AG04449 (cell line): ENCODE data around the gene RGP1.

Experiments
- CTCF ChIA-PET: fragments of 350-600 bp; formaldehyde crosslinking; extraction: SDS; loops from one replicate; lab custom pipeline; 2021; ENCODE audit warnings: antibody characterized with exemption; lab: Yijun Ruan, JAX
- POLR2A ChIA-PET: fragments of 400-600, 350-600 bp; formaldehyde crosslinking; extraction: SDS; loops from one replicate; lab custom pipeline; 2020; ENCODE audit warnings: antibody characterized with exemption, inconsistent platforms; lab: Yijun Ruan, JAX
- DNase-seq: peaks from one replicate; pipeline ENCODE4 v3.0.0-alpha.2; 2010; ENCODE audit warnings: low read depth, low spot score
- H3K4me3 ChIP-seq: 2 replicates; pipeline ENCODE4 v1.5.1; 2011; ENCODE audit warnings: low read depth, mild to moderate bottlenecking, control low read depth, low read length
- TF ChIP-seq, protein P1 (sequence below): IDR thresholded peaks from one replicate; pipeline ENCODE4 v1.5.1; 2011; ENCODE audit warnings: mild to moderate bottlenecking, moderate library complexity, low read length, control low read depth, inconsistent platforms; ENCODE audit not compliant: insufficient read depth; ENCODE audit errors: missing control alignments

The RGP1 gene, protein sequence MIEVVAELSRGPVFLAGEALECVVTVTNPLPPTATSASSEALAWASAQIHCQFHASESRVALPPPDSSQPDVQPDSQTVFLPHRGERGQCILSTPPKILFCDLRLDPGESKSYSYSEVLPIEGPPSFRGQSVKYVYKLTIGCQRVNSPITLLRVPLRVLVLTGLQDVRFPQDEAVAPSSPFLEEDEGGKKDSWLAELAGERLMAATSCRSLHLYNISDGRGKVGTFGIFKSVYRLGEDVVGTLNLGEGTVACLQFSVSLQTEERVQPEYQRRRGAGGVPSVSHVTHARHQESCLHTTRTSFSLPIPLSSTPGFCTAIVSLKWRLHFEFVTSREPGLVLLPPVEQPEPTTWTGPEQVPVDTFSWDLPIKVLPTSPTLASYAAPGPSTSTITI

DNA sequence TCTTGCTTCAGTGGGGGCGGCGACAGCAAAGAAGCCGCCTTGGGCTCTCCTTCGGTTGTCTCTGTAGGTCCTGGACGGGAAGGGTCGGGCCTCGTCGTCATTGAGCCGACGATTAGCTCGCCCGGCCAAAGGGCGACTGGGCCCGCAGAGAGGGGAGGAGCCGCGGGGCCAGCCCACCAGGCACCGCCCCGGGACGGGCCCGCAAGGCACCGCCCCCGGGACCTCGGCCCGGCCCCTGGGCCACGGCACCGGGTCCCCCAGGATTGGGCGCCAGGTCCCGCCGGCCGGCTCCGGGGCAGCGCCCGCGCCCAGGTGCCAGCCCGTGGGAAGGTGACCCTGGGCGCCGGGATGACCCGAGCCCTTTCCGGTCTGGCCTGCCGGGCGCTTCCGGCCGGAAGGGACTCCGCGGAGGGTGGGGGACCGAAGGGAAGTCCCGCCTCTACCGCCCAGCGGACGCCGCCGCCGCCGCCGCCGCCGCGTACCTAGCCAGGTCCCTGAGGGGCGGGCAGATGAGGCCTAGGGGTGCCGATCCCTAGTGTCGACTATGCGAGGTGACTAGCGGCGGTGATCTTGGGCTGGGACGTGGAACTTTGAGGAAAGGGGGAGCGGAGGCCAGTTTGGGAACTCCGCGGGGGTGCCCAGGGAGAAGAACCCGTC is at the start of gene RGP1, which contains the start of gene GBA2:
Gene RGP1, plus strand, starts transcription at position 430 of the 657 bp plus-strand sequence. CDS start 469 bp downstream, outside the sequence.
Gene GBA2, minus strand, starts transcription at position 371 of the 657 bp plus-strand sequence. CDS start 524 bp downstream, outside the sequence.
- peak within 1 kb of the TSS; percentile 89 for H3K4me3 ChIP-seq
- CTCF ChIA-PET: interaction anchor here (0.8 to 8.0 kb wide), 13 partner anchors 7 to 633 kb away, joined by 3 to 130 read pairs (median 4); partner anchors contain the start of gene ATOSB
- POLR2A ChIA-PET: interaction anchor here (0.7 to 5.6 kb wide), 6 partner anchors 13 to 441 kb away, joined by 3 to 54 read pairs (median 4); partner anchors contain the start of genes CLTA, CREB3 and TLN1
- no peak for DNase-seq
- TF ChIP-seq, protein P1, sequence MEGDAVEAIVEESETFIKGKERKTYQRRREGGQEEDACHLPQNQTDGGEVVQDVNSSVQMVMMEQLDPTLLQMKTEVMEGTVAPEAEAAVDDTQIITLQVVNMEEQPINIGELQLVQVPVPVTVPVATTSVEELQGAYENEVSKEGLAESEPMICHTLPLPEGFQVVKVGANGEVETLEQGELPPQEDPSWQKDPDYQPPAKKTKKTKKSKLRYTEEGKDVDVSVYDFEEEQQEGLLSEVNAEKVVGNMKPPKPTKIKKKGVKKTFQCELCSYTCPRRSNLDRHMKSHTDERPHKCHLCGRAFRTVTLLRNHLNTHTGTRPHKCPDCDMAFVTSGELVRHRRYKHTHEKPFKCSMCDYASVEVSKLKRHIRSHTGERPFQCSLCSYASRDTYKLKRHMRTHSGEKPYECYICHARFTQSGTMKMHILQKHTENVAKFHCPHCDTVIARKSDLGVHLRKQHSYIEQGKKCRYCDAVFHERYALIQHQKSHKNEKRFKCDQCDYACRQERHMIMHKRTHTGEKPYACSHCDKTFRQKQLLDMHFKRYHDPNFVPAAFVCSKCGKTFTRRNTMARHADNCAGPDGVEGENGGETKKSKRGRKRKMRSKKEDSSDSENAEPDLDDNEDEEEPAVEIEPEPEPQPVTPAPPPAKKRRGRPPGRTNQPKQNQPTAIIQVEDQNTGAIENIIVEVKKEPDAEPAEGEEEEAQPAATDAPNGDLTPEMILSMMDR: no peak

DNA sequence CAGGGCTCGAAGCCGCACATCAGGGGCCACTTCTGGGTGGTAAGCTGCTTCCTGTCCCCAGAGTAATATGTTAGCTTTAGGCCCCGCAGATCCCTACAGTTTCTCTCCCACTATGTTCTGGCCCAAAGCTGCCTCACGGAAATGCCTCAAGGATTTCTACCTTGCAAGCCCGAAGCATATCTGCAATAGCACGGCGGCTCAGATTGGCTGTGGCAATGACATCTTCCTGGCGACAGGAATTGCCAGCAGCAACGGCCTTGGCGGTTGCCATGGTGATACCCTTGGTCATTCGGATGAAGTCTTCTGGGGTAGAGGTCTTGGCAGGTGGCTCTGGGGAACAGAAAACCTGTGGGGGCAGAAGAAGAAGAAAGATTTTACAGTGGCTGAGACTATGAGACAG is 49.1 kb upstream of the RGP1 start:
- TF ChIP-seq, protein P1: no peak
- CTCF ChIA-PET: interaction anchor here (1.8 to 34.3 kb wide), 3 partner anchors 8 to 39 kb away, joined by 9 to 816 read pairs (median 9); partner anchors contain the start of genes CREB3 and TLN1
- H3K4me3 ChIP-seq: no peak overlapping the region
- no peak for DNase-seq
- POLR2A ChIA-PET: interaction anchor here (1.2 to 1.4 kb wide), 3 partner anchors 9 to 28 kb away, joined by 5 to 8 read pairs (median 6); no protein-coding TSS in a partner anchor

DNA sequence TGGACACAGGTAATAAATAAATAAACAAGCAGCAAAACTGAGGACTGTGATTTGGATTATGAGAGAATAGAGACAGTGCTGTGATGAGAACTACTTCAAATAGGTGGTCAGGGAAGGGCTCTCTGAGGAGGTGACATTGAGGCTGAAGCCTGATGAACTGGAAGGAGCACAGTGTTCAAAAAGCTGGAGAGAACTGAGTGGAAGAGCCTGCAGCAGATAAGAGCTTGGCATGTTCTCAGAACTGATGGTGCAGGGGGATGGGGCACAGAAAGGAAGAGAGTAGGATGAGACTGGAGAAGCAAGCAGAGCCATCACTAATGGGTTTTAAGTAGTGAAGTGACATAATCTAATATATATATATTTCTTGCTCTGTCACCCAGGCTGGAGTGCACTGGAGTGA is 48.1 kb upstream of the RGP1 start:
- POLR2A ChIA-PET: interaction anchor here (1.1 to 1.4 kb wide), 4 partner anchors 10 to 27 kb away, joined by 3 to 8 read pairs (median 6); no protein-coding TSS in a partner anchor
- TF ChIP-seq, protein P1: no peak
- CTCF ChIA-PET: interaction anchor here (1.8 to 34.3 kb wide), 3 partner anchors 9 to 40 kb away, joined by 9 to 816 read pairs (median 9); partner anchors contain the start of genes CREB3 and TLN1
- no peak for DNase-seq
- no peak overlapping the region for H3K4me3 ChIP-seq

DNA sequence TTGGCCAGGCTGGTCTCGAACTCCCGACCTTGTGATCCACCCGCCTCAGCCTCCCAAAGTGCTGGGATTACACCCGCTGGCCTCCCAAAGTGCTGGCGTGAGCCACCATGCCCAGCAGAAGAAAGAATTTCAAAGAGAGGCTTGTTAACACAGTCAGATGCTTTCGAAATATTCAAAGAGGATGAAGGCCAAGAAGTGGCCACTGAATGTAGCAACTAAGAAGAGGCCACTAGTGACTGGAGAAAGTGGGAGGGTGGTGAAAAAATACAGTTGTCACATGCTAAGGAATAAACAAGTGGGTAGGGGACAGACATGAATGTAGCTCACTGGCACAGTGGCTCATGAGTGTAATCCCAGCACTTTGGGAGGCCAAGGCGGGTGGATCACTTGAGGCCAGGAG is 46.4 kb upstream of the RGP1 start:
- no peak for DNase-seq
- ChIA-PET POLR2A (interaction anchor here (0.8 to 2.2 kb wide), 4 partner anchors 12 to 45 kb away, joined by 3 to 10 read pairs (median 4); partner anchors contain the start of genes CCDC107, RMRP and TPM2), CTCF (interaction anchor here (1.1 to 34.3 kb wide), 3 partner anchors 0 to 56 kb away, joined by 3 to 816 read pairs (median 816); partner anchors contain the start of genes CREB3, TLN1 and TPM2)
- TF ChIP-seq, protein P1: no peak
- no peak overlapping the region for H3K4me3 ChIP-seq

DNA sequence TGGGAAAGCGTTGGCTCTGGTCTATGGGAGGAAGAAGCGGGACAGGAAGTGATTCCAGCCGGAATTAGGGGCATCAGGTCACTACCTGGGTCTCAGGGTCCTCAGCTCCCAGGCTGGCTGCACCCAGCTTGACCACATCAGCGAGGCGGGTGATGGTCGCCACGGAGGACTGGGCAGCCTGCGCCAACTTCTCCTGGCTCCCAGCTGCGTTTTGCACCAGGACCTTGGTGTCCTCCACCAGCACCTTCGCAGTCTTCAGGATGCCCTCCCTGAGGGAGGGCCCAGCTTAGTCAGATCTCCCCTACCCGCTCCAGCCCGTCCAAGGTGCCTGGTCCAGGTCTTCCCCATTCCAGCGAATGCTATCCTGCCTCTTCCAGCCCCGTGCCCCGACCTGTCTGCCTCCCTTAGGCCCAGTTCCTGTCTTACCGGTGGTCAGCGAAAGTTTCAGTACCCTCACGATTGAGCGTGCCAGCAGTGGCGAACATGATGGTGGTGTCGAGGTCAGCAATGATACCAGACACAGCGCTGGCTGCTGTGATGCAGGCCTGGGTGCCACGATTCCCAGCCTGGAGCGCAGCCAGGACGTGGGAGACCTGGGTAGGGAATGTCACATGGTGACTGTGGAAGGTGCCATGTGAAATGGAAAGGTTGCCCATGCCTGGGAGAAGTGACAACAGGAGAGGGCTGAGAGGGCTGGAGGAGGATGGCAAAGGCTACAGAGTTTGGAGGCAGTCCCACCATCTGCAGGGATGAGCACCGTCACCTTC is 45.0 kb upstream of the RGP1 start:
- H3K4me3 ChIP-seq: no peak overlapping the region
- CTCF ChIA-PET: interaction anchor here (31.2 to 34.3 kb wide), 2 partner anchors 1 to 14 kb away, joined by 816 read pairs; partner anchors contain the start of genes CREB3, TLN1 and TPM2
- DNase-seq: no peak
- TF ChIP-seq, protein P1: no peak
- POLR2A ChIA-PET: interaction anchor here (1.1 to 4.0 kb wide), 7 partner anchors 9 to 24 kb away, joined by 3 to 27 read pairs (median 4); partner anchors contain the start of gene TPM2
